Glutamatergic neuron (in vitro differentiated cells): Measurements from ENCODE around the gene ZNF462. TPM values are rescaled to one million over a fixed set of nuclear protein-coding genes. Genes with fewer than 3 reads are reported as not detected.

ENCODE experiments used
- DNase-seq: peaks from one replicate; pipeline ENCODE4 v3.0.0; 2022
- H3K27ac Mint-ChIP-seq: one replicate; pipeline ENCODE4 v1.8.0; 2020; ENCODE audit warnings: mild to moderate bottlenecking, mixed read lengths, inconsistent platforms; ENCODE audit not compliant: unreplicated experiment
- H3K27me3 Mint-ChIP-seq: one replicate; pipeline ENCODE4 v1.8.0; 2020; ENCODE audit warnings: mild to moderate bottlenecking, moderate library complexity, mixed read lengths, inconsistent platforms; ENCODE audit not compliant: unreplicated experiment
- H3K36me3 Mint-ChIP-seq: one replicate; pipeline ENCODE4 v1.8.0; 2020; ENCODE audit warnings: mild to moderate bottlenecking, mixed read lengths, inconsistent platforms; ENCODE audit not compliant: unreplicated experiment
- H3K4me1 Mint-ChIP-seq: one replicate; pipeline ENCODE4 v1.8.0; 2020; ENCODE audit warnings: mild to moderate bottlenecking, low read depth, mixed read lengths, inconsistent platforms; ENCODE audit not compliant: unreplicated experiment
- H3K4me3 Mint-ChIP-seq: one replicate; pipeline ENCODE4 v1.8.0; 2020; ENCODE audit warnings: mild to moderate bottlenecking, mixed read lengths, inconsistent platforms; ENCODE audit not compliant: unreplicated experiment
- H3K9me3 Mint-ChIP-seq: one replicate; pipeline ENCODE4 v1.8.0; 2020; ENCODE audit warnings: mild to moderate bottlenecking, moderate library complexity, mixed read lengths, inconsistent platforms; ENCODE audit not compliant: unreplicated experiment
- total RNA-seq: library from RNA; stranded (reverse); fragmentation: NEBNext Ultra II Directional; extraction: Animal tissue kit (Norgen Biotek cat#: 25700); gene quantifications from one replicate; pipeline ENCODE4 v1.2.1, GENCODE V29; 2021; ENCODE audit not compliant: unreplicated experiment
- TF ChIP-seq, protein P1 (sequence below): fragments of 200-600 bp; sonication (generic); IDR thresholded peaks from one replicate; pipeline ENCODE4 v1.5.0; 2021; ENCODE audit not compliant: partially characterized antibody, unreplicated experiment

The ZNF462 gene
- total RNA-seq, 1 donor from 2014 or later = 259 TPM

DNA sequence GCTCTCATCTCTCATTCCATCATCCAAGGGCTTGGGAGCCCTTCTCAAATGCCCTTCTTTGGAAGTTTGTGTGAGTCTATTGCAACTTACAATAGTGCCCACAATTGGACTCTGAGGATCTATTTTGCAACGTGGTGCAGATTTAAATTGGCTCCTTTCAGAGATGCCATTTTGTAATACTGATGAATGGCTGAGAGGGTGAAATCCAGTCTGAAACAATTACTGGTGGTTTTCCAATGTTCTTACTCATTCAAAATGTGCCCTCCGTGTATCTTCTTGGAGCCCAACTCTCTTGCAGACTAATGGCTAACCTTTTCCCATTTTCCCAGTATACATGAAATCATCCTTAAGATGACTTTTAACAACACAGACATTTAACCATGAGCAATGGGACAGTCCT, 6.1 kb downstream of the ZNF462 start:
- TF ChIP-seq, protein P1, sequence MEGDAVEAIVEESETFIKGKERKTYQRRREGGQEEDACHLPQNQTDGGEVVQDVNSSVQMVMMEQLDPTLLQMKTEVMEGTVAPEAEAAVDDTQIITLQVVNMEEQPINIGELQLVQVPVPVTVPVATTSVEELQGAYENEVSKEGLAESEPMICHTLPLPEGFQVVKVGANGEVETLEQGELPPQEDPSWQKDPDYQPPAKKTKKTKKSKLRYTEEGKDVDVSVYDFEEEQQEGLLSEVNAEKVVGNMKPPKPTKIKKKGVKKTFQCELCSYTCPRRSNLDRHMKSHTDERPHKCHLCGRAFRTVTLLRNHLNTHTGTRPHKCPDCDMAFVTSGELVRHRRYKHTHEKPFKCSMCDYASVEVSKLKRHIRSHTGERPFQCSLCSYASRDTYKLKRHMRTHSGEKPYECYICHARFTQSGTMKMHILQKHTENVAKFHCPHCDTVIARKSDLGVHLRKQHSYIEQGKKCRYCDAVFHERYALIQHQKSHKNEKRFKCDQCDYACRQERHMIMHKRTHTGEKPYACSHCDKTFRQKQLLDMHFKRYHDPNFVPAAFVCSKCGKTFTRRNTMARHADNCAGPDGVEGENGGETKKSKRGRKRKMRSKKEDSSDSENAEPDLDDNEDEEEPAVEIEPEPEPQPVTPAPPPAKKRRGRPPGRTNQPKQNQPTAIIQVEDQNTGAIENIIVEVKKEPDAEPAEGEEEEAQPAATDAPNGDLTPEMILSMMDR = no peak
- peaks cover 67% of the 10 kb centered on the region for H3K4me1 Mint-ChIP-seq
- peaks cover 8% of the 10 kb centered on the region for H3K27me3 Mint-ChIP-seq

DNA sequence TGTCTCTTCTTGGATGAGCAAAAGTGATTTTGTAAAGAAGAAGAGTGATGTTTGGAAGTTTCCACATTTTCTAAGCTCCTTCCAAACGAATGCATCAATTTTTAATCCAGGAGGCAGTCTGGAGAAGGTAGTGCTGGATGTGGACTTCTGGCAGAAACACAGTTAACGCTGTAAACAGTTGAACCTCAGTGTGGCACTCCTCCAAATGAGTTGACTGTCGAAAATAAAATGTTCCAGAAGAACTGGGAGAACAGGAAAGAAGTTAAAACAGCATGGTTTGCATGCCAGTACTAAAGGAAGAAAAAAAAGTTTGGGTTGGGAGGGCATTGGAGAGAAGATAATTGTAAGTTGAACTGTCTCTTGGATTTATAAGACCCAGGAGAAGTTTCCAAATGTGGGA, 6.5 kb downstream of the ZNF462 start:
- Mint-ChIP-seq H3K9me3 (peaks cover 11% of the 10 kb centered on the region), H3K27me3 (peaks cover 4% of the 10 kb centered on the region), H3K36me3 (no peaks in the 10 kb centered on the region), H3K4me3 (peak overlapping the region; percentile 59), H3K4me1 (peaks cover 71% of the 10 kb centered on the region), H3K27ac (no peak overlapping the region)
- no peak for DNase-seq
- TF ChIP-seq, protein P1 = no peak

More for the DNA sequence above, 6.1 kb downstream of the ZNF462 start:
- H3K9me3 Mint-ChIP-seq = peaks cover 13% of the 10 kb centered on the region
- peak overlapping the region; percentile 59 for H3K4me3 Mint-ChIP-seq
- H3K36me3 Mint-ChIP-seq = no peaks in the 10 kb centered on the region
- DNase-seq = no peak
- no peak overlapping the region for H3K27ac Mint-ChIP-seq

DNA sequence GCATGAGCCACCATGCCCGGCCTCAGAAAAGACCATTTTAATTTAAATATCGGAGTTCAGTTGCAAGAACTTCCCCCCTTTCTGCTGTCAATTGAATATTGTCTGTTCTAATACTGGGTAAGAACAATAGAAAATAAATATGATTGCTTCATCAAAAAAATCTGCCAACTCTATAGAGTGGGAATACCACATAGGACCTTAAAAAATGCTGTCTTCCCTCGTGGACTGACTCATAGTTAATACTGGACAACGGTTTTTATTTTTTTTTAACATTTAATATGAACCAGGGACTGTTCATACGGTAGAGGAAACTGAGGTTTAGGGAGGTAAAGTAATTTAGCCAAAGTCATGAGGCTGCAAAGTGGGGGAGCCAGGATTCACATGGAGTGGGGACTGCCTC, 9.7 kb downstream of the ZNF462 start:
- H3K4me1 Mint-ChIP-seq = peaks cover 78% of the 10 kb centered on the region
- no peak for DNase-seq
- no peaks in the 10 kb centered on the region for H3K36me3 Mint-ChIP-seq
- H3K4me3 Mint-ChIP-seq = peak overlapping the region; percentile 2
- no peak overlapping the region for H3K27ac Mint-ChIP-seq
- peaks cover 2% of the 10 kb centered on the region for H3K27me3 Mint-ChIP-seq
- H3K9me3 Mint-ChIP-seq = peaks cover 7% of the 10 kb centered on the region
- TF ChIP-seq, protein P1 = no peak

DNA sequence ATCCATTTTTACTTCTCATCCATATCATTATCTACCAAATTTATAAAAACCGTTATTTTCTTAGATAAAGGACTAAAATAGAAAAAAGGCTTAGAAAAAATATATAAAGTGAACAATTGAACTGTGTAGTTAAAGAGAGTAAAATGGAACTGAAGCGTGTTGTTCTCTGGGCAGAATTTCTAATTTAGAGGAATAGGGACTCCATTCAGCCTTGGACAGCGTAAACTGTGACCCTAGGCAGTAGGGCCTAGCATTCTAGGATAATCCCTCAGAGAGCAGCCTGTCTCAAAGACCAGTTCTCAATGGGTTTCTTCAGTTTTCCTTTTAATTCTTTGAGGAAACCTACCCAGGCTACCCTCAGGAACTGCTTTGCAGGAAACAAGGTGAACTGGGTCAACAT, 11.1 kb downstream of the ZNF462 start:
- H3K4me3 Mint-ChIP-seq = peak overlapping the region; percentile 64
- H3K9me3 Mint-ChIP-seq = peaks cover 18% of the 10 kb centered on the region
- H3K36me3 Mint-ChIP-seq = no peaks in the 10 kb centered on the region
- DNase-seq = no peak
- H3K27ac Mint-ChIP-seq = peak overlapping the region; percentile 86
- peaks cover 8% of the 10 kb centered on the region for H3K27me3 Mint-ChIP-seq
- H3K4me1 Mint-ChIP-seq = peaks cover 81% of the 10 kb centered on the region
- TF ChIP-seq, protein P1 = no peak

DNA sequence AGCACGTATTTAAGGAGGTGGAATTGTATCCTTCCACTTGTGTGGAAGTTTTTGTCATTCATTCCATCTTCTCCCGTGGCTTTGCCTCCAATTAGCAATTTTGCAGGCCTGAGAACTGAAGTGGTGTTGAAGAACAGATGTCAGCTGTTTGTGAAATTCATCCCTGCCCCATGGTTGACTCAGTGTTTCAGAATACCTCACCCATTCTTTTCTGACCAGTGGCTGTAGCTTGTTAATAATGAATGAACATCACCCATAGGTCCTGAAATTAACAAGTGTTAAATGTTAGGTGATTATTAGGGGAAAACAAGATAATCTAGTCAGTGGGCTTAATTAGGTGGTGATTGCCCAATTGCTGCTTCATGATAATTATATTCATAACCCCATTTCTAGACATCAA, 11.7 kb downstream of the ZNF462 start:
- TF ChIP-seq, protein P1 = no peak
- peaks cover 18% of the 10 kb centered on the region for H3K9me3 Mint-ChIP-seq
- H3K4me3 Mint-ChIP-seq = peak overlapping the region; percentile 64
- peaks cover 9% of the 10 kb centered on the region for H3K27me3 Mint-ChIP-seq
- DNase-seq = no peak
- peak overlapping the region; percentile 86 for H3K27ac Mint-ChIP-seq
- H3K36me3 Mint-ChIP-seq = no peaks in the 10 kb centered on the region
- peaks cover 80% of the 10 kb centered on the region for H3K4me1 Mint-ChIP-seq
